SK-N-SH treated with all-trans-retinoic acid at 6 μM for 48 hours (cell line): ENCODE measurements around the gene ARVCF.

Experiments used
- ARNTL ChIP-seq: fragments of 450-650 bp; formaldehyde crosslinking; IDR thresholded peaks from 2 replicates; pipeline ENCODE4 v1.5.0; 2020; ENCODE audit warnings: low read depth, mild to moderate bottlenecking, moderate library complexity, borderline replicate concordance
- ISL1 ChIP-seq: fragments of 250-450 bp; sonication (Bioruptor Pico); IDR thresholded peaks from 2 replicates; pipeline ENCODE4 v2.1.2; 2022; ENCODE audit warnings: mild to moderate bottlenecking, moderate library complexity
- OSR1 ChIP-seq: fragments of 250-450 bp; sonication (Bioruptor Pico); IDR thresholded peaks from 2 replicates; pipeline ENCODE4 v1.8.0; 2022; ENCODE audit warnings: moderate library complexity, mild to moderate bottlenecking, inconsistent platforms
- SNAI2 ChIP-seq: fragments of 250-450 bp; sonication (Bioruptor Pico); IDR thresholded peaks from 2 replicates; pipeline ENCODE4 v1.5.0; 2020; ENCODE audit warnings: mild to moderate bottlenecking, moderate library complexity
- ZNF70 ChIP-seq: fragments of 450-650 bp; formaldehyde crosslinking; IDR thresholded peaks from 2 replicates; pipeline ENCODE4 v1.5.0; 2020; ENCODE audit warnings: mild to moderate bottlenecking, moderate library complexity
- TF ChIP-seq, protein P1 (sequence below): fragments of 250-450 bp; sonication (Bioruptor Pico); IDR thresholded peaks from 2 replicates; pipeline ENCODE4 v1.8.0; 2020; ENCODE audit warnings: mild to moderate bottlenecking, moderate library complexity, borderline replicate concordance
- TF ChIP-seq, protein P2 (sequence below): fragments of 250-450 bp; sonication (Bioruptor Pico); IDR thresholded peaks from 2 replicates; pipeline ENCODE4 v1.5.1; 2020; ENCODE audit warnings: low read depth, mild to moderate bottlenecking, moderate library complexity

DNA sequence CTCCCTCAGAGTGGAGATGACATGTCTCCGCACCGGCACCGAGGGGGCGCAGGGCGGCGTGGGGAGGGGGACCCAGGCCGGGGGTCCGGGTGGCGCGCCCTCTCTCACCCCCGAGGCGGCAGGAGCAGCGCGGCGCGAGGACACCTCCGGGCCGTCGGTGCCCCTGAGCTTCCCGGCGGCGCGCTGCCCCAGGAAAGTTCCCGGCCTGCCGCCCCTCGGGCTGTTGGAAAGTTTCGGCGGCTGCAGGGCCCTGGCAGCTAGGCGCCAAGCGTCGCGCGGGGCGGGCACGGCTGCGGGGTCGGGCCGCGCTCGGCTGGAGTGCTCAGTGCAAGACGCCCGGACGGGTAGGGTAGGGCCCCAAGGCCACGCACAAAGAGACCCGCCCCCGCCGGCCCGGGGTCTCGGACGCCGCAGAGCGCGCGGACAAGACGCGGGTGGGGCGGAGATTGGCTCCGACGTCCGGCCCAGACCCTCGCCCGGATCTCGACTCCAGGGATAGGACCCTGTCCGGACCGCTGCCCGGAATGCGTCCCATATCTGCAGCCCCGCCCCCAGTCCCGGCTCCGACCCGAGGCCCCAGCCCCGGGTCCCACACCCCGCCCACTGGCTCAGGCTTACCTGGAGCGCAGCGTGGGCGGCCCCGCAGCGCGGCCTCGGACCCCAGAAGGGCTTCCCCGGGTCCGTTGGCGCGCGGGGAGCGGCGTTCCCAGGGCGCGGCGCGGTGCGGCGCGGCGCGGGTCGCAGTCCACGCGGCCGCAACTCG is 471 bp downstream of the ARVCF start:
- no peak for TF ChIP-seq SNAI2 (CRISPR knock-in tag)
- TF ChIP-seq ISL1 (CRISPR knock-in tag), result no peak
- no peak for TF ChIP-seq ZNF70
- TF ChIP-seq, protein P1, sequence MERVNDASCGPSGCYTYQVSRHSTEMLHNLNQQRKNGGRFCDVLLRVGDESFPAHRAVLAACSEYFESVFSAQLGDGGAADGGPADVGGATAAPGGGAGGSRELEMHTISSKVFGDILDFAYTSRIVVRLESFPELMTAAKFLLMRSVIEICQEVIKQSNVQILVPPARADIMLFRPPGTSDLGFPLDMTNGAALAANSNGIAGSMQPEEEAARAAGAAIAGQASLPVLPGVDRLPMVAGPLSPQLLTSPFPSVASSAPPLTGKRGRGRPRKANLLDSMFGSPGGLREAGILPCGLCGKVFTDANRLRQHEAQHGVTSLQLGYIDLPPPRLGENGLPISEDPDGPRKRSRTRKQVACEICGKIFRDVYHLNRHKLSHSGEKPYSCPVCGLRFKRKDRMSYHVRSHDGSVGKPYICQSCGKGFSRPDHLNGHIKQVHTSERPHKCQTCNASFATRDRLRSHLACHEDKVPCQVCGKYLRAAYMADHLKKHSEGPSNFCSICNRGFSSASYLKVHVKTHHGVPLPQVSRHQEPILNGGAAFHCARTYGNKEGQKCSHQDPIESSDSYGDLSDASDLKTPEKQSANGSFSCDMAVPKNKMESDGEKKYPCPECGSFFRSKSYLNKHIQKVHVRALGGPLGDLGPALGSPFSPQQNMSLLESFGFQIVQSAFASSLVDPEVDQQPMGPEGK (CRISPR knock-in tag), result no peak
- TF ChIP-seq, protein P2, sequence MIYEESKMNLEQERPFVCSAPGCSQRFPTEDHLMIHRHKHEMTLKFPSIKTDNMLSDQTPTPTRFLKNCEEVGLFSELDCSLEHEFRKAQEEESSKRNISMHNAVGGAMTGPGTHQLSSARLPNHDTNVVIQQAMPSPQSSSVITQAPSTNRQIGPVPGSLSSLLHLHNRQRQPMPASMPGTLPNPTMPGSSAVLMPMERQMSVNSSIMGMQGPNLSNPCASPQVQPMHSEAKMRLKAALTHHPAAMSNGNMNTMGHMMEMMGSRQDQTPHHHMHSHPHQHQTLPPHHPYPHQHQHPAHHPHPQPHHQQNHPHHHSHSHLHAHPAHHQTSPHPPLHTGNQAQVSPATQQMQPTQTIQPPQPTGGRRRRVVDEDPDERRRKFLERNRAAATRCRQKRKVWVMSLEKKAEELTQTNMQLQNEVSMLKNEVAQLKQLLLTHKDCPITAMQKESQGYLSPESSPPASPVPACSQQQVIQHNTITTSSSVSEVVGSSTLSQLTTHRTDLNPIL, result no peak
- TF ChIP-seq OSR1 (CRISPR knock-in tag), result no peak
- TF ChIP-seq ARNTL (CRISPR knock-in tag), result no peak
